H9 (cell line): ENCODE results near the gene HHIP. TPM values are rescaled to one million over a fixed set of nuclear protein-coding genes. Genes with fewer than 3 reads are reported as not detected.

Source experiments
- DNase-seq: peaks from one replicate; pipeline ENCODE4 v3.0.0-alpha.2; 2017
- H2AFZ ChIP-seq: one replicate; pipeline ENCODE4 v1.6.1; 2013; ENCODE audit warnings: mild to moderate bottlenecking, low read length, control low read depth, moderate library complexity
- H2AK5ac ChIP-seq: 2 replicates; pipeline ENCODE4 v1.6.1; 2013; ENCODE audit warnings: low read length, control low read depth, mixed read lengths; ENCODE audit not compliant: insufficient read length
- H2BK120ac ChIP-seq: one replicate; pipeline ENCODE4 v1.6.1; 2013; ENCODE audit warnings: low read depth, mild to moderate bottlenecking, low read length, control low read depth, inconsistent platforms; ENCODE audit not compliant: poor library complexity, severe bottlenecking
- H2BK12ac ChIP-seq: 2 replicates; pipeline ENCODE4 v1.6.1; 2013; ENCODE audit warnings: low read length, control low read depth, mixed read lengths, low read depth; ENCODE audit not compliant: insufficient read length
- H2BK15ac ChIP-seq: 2 replicates; pipeline ENCODE4 v1.6.1; 2013; ENCODE audit warnings: low read depth, low read length, control low read depth
- H2BK20ac ChIP-seq: one replicate; pipeline ENCODE4 v1.6.1; 2013; ENCODE audit warnings: low read depth, mild to moderate bottlenecking, low read length, control low read depth, inconsistent platforms; ENCODE audit not compliant: poor library complexity, severe bottlenecking
- H2BK5ac ChIP-seq: 2 replicates; pipeline ENCODE4 v1.6.1; 2013; ENCODE audit warnings: low read length, control low read depth, mixed read lengths; ENCODE audit not compliant: insufficient read length
- H3K14ac ChIP-seq: 2 replicates; pipeline ENCODE4 v1.6.1; 2013; ENCODE audit warnings: low read length, control low read depth; ENCODE audit not compliant: insufficient read depth
- H3K18ac ChIP-seq: 2 replicates; pipeline ENCODE4 v1.6.1; 2013; ENCODE audit warnings: low read depth, mild to moderate bottlenecking, mixed read lengths, low read length, control low read depth; ENCODE audit not compliant: insufficient read length
- H3K23ac ChIP-seq: 2 replicates; pipeline ENCODE4 v1.6.1; 2013; ENCODE audit warnings: low read length, control low read depth, mixed read lengths, low read depth; ENCODE audit not compliant: insufficient read length
- H3K23me2 ChIP-seq: 2 replicates; pipeline ENCODE4 v1.6.1; 2013; ENCODE audit warnings: low read depth, mild to moderate bottlenecking, mixed read lengths, low read length, control low read depth; ENCODE audit not compliant: insufficient read length, poor library complexity, severe bottlenecking
- H3K27ac ChIP-seq: 2 replicates; pipeline ENCODE4 v1.5.1; 2013; ENCODE audit warnings: low read length, control low read depth, mixed read lengths, low read depth; ENCODE audit not compliant: insufficient read length
- H3K27me3 ChIP-seq: 2 replicates; pipeline ENCODE4 v1.6.1; 2013; ENCODE audit warnings: low read length, control low read depth, inconsistent platforms; ENCODE audit not compliant: insufficient read depth
- H3K4ac ChIP-seq: 2 replicates; pipeline ENCODE4 v1.6.1; 2013; ENCODE audit warnings: low read depth, mild to moderate bottlenecking, control low read depth, inconsistent platforms, low read length, moderate library complexity
- H3K4me1 ChIP-seq: 2 replicates; pipeline ENCODE4 v1.6.1; 2013; ENCODE audit warnings: low read length, control low read depth, inconsistent platforms; ENCODE audit not compliant: insufficient read depth
- H3K4me2 ChIP-seq: 2 replicates; pipeline ENCODE4 v1.6.1; 2013; ENCODE audit warnings: low read length, control low read depth, mixed read lengths; ENCODE audit not compliant: insufficient read length, insufficient read depth
- H3K56ac ChIP-seq: 2 replicates; pipeline ENCODE4 v1.6.1; 2013; ENCODE audit warnings: low read depth, mild to moderate bottlenecking, mixed read lengths, low read length, control low read depth; ENCODE audit not compliant: insufficient read length
- H3K79me1 ChIP-seq: 2 replicates; pipeline ENCODE4 v1.6.1; 2013; ENCODE audit warnings: low read depth, mild to moderate bottlenecking, moderate library complexity, low read length, control low read depth, inconsistent platforms; ENCODE audit not compliant: insufficient read depth, poor library complexity, severe bottlenecking
- H3K79me2 ChIP-seq: 2 replicates; pipeline ENCODE4 v1.6.1; 2013; ENCODE audit warnings: low read length, control low read depth, inconsistent platforms; ENCODE audit not compliant: insufficient read depth
- H3K9ac ChIP-seq: 2 replicates; pipeline ENCODE4 v1.6.1; 2013; ENCODE audit warnings: low read length, control low read depth, mixed read lengths; ENCODE audit not compliant: insufficient read length; ENCODE audit errors: extremely low read depth
- H3K9me3 ChIP-seq: one replicate; pipeline ENCODE4 v1.6.1; 2013; ENCODE audit warnings: low read depth, low read length, inconsistent platforms; ENCODE audit not compliant: control insufficient read depth
- H3T11ph ChIP-seq: one replicate; pipeline ENCODE4 v1.6.1; 2013; ENCODE audit warnings: mild to moderate bottlenecking, low read length, control low read depth, inconsistent platforms
- H4K20me1 ChIP-seq: one replicate; pipeline ENCODE4 v1.6.1; 2013; ENCODE audit not compliant: control insufficient read depth, insufficient read length, insufficient read depth
- H4K5ac ChIP-seq: 2 replicates; pipeline ENCODE4 v1.6.1; 2013; ENCODE audit warnings: low read depth, mild to moderate bottlenecking, mixed read lengths, low read length, control low read depth; ENCODE audit not compliant: insufficient read length
- H4K8ac ChIP-seq: replicated peaks from 2 replicates; pipeline ENCODE4 v1.6.1; 2013; ENCODE audit warnings: low read length, control low read depth, mixed read lengths, low read depth; ENCODE audit not compliant: insufficient read length
- H4K91ac ChIP-seq: 2 replicates; pipeline ENCODE4 v1.6.1; 2013; ENCODE audit warnings: low read depth, mild to moderate bottlenecking, moderate library complexity, mixed read lengths, low read length, control low read depth; ENCODE audit not compliant: insufficient read length
- H3K27ac Mint-ChIP-seq, 3 experiments: 2 replicates in 2 of 3; 3 replicates in 1 of 3; pipeline ENCODE4 v1.8.0; 2020 to 2021; ENCODE audit warnings: mixed read lengths in 3 of 3, mild to moderate bottlenecking in 1 of 3, moderate library complexity in 1 of 3
- H3K27me3 Mint-ChIP-seq: 2 replicates; pipeline ENCODE4 v1.8.0; 2021; ENCODE audit warnings: low read depth, mild to moderate bottlenecking, moderate library complexity, mixed read lengths
- H3K36me3 Mint-ChIP-seq, 3 experiments: 2 replicates in 2 of 3; 3 replicates in 1 of 3; pipeline ENCODE4 v1.8.0; 2020 to 2021; ENCODE audit warnings: low read depth in 3 of 3, mixed read lengths in 3 of 3; ENCODE audit not compliant: insufficient read depth in 1 of 3
- H3K4me1 Mint-ChIP-seq, 2 experiments: 2 replicates each; pipeline ENCODE4 v1.8.0; 2020; ENCODE audit warnings: mixed read lengths in 2 of 2
- H3K4me3 Mint-ChIP-seq, 2 experiments: 2 replicates in 1 of 2; 3 replicates in 1 of 2; pipeline ENCODE4 v1.8.0; 2020 to 2021; ENCODE audit warnings: mild to moderate bottlenecking in 2 of 2, mixed read lengths in 2 of 2, moderate library complexity in 1 of 2
- H3K9me3 Mint-ChIP-seq, 2 experiments: 2 replicates in 1 of 2; 3 replicates in 1 of 2; pipeline ENCODE4 v1.8.0; 2020; ENCODE audit warnings: mild to moderate bottlenecking in 2 of 2, mixed read lengths in 2 of 2, moderate library complexity in 1 of 2
- WGBS: extraction: QIAGEN DNeasy Blood & Tissue Kit; methylation state at CpG from one replicate; pipeline ENCODE4 v1.1.7; 2013; ENCODE audit warnings: missing lambda C conversion rate, low lambda C conversion rate, mixed read lengths; ENCODE audit not compliant: insufficient read length; ENCODE audit errors: extremely low coverage; 5-methylcytosine and 5-hydroxymethylcytosine counted together
- total RNA-seq: library from RNA; stranded (reverse); gene quantifications from 2 replicates; pipeline ENCODE4 v1.2.1, GENCODE V29; 2021
- TF ChIP-seq, protein P1 (sequence below): fragments of 200-600 bp; sonication (generic); conservative IDR thresholded peaks from 3 replicates; pipeline ENCODE4 v1.8.0; 2021; ENCODE audit warnings: antibody characterized with exemption, mild to moderate bottlenecking

HHIP gene
- total RNA-seq, 1 experiment from 2014 or later = 3.8 TPM

DNA sequence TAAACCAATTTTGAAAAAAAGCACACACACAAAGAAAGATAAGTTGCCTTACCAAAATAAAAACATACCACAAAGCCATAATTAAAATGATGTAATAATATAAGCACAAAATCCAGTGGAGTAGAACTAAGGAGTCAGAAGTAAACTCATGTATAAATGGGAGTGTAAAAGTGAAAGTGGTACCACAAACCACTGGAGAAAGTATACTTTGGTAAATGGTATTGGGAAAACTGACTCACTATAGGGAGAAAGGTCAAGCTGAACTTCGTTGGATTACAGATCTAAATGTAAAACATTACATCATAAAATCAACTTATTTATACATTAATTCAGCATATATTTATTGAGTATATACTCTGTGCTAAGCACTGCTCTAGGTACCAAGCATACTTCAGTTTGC, 46.3 kb upstream of the HHIP start:
- Histone ChIP-seq H2AK5ac (no peak overlapping the region), H4K20me1 (no peaks in the 10 kb centered on the region), H4K91ac (no peak overlapping the region), H2BK12ac (no peak overlapping the region), H2BK15ac (no peak overlapping the region), H3K9ac (no peak overlapping the region), H2BK5ac (no peak overlapping the region), H3K23me2 (no peaks in the 10 kb centered on the region), H2BK20ac (no peak overlapping the region), H2AFZ (no peak overlapping the region), H3K4me1 (no peaks in the 10 kb centered on the region), H3K27ac (no peak overlapping the region), H3K18ac (no peak overlapping the region), H2BK120ac (no peak overlapping the region), H3K27me3 (no peaks in the 10 kb centered on the region), H3T11ph (no peak overlapping the region), H3K14ac (no peak overlapping the region), H3K9me3 (no peaks in the 10 kb centered on the region), H4K5ac (no peak overlapping the region), H3K4me2 (no peak overlapping the region), H3K4ac (no peak overlapping the region), H4K8ac (no peak overlapping the region), H3K56ac (no peak overlapping the region), H3K79me1 (no peaks in the 10 kb centered on the region), H3K79me2 (no peaks in the 10 kb centered on the region), H3K23ac (no peak overlapping the region)
- H3K4me3 Mint-ChIP-seq = no peak overlapping the region
- no peaks in the 10 kb centered on the region for H3K27me3 Mint-ChIP-seq
- no CpG with 5 or more reads among the region's 1 CpG for WGBS
- H3K9me3 Mint-ChIP-seq = peaks cover 0 to 2% of the 10 kb centered on the region in 2 experiments; a peak in 1 of 5 replicates
- no peak overlapping the region for H3K27ac Mint-ChIP-seq
- no peak for DNase-seq
- H3K36me3 Mint-ChIP-seq = no peaks in the 10 kb centered on the region
- TF ChIP-seq, protein P1, sequence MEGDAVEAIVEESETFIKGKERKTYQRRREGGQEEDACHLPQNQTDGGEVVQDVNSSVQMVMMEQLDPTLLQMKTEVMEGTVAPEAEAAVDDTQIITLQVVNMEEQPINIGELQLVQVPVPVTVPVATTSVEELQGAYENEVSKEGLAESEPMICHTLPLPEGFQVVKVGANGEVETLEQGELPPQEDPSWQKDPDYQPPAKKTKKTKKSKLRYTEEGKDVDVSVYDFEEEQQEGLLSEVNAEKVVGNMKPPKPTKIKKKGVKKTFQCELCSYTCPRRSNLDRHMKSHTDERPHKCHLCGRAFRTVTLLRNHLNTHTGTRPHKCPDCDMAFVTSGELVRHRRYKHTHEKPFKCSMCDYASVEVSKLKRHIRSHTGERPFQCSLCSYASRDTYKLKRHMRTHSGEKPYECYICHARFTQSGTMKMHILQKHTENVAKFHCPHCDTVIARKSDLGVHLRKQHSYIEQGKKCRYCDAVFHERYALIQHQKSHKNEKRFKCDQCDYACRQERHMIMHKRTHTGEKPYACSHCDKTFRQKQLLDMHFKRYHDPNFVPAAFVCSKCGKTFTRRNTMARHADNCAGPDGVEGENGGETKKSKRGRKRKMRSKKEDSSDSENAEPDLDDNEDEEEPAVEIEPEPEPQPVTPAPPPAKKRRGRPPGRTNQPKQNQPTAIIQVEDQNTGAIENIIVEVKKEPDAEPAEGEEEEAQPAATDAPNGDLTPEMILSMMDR = no peak
- no peaks in the 10 kb centered on the region for H3K4me1 Mint-ChIP-seq
